ENCODE data around the gene DUSP22. TPM values are rescaled to one million over a fixed set of nuclear protein-coding genes. Genes with fewer than 3 reads are reported as not detected.

The DUSP22 gene
- total and polyA plus RNA-seq, 2 of the 8 experiments (the other 6 are each of a cell fraction or from before 2014, with no cell fraction given): 15.5 to 32.4 TPM

DNA sequence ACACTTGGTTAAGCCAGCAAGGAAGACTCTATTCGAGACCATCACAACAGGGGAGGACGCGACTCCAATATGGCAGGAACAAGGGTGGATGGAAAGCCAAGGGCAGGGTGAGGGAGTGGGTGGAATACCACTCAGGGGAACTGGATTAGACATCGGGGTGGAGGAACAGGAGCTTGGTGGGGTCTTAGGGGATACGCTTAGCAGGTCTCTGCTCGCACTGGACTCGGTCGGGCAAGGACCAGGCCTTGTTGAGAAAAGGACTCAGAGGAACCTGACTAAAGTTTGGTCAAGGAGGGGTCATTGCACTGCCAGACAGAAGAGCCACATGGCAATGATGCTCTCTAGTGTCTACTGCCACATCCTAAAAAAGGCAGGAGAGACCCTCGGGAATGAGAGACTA, 10.5 kb downstream of the DUSP22 start (continued):
- TF ChIP-seq MAX (IDR thresholded peaks at IDR 0.05) (no peak), TEAD4 (IDR thresholded peaks at IDR 0.05; ENCODE audit: low read depth, low read length) (no peak)
